A673 (cell line): ENCODE results near the gene NCBP3. TPM values are rescaled to one million over a fixed set of nuclear protein-coding genes. Genes with fewer than 3 reads are reported as not detected.

Experiments
- BruUV-seq: library from RNA; stranded (reverse); fragments of 400-500 nt; replicated peaks from 2 replicates; lab custom pipeline; 2021; lab: Mats Ljungman, UMichigan
- CTCF ChIA-PET: fragments of 300-600 bp; sonication (Branson Sonifier 250); formaldehyde crosslinking; loops from one replicate; lab custom pipeline; 2022; ENCODE audit warnings: antibody characterized with exemption; lab: Charles Lee
- POLR2A ChIA-PET: fragments of 300-600 bp; sonication (Branson Sonifier 250); formaldehyde crosslinking; loops from one replicate; lab custom pipeline; 2022; ENCODE audit warnings: antibody characterized with exemption; ENCODE audit not compliant: low non-redundant PET; lab: Charles Lee
- DNase-seq: peaks from one replicate; pipeline ENCODE4 v3.0.0-alpha.2; 2015; ENCODE audit warnings: low spot score
- H3K27ac ChIP-seq: fragments of 200-600 bp; sonication (generic); 2 replicates; pipeline ENCODE4 v1.5.1; 2016; ENCODE audit warnings: mixed run types, low read depth, mild to moderate bottlenecking, mixed read lengths, antibody characterized with exemption, low read length; ENCODE audit not compliant: poor library complexity, severe bottlenecking
- H3K27me3 ChIP-seq: fragments of 200-600 bp; sonication (generic); replicated peaks from 2 replicates; pipeline ENCODE4 v1.6.1; 2017; ENCODE audit warnings: mixed run types, low read depth, mild to moderate bottlenecking, mixed read lengths, antibody characterized with exemption, low read length; ENCODE audit not compliant: insufficient read depth, poor library complexity
- H3K36me3 ChIP-seq: fragments of 200-600 bp; sonication (generic); 2 replicates; pipeline ENCODE4 v1.6.1; 2016; ENCODE audit warnings: mixed run types, mild to moderate bottlenecking, mixed read lengths, antibody characterized with exemption, low read length; ENCODE audit not compliant: insufficient read depth, poor library complexity, severe bottlenecking
- H3K4me1 ChIP-seq: fragments of 200-600 bp; sonication (generic); 2 replicates; pipeline ENCODE4 v1.6.1; 2017; ENCODE audit warnings: mixed run types, mild to moderate bottlenecking, mixed read lengths, antibody characterized with exemption, low read length; ENCODE audit not compliant: insufficient read depth, poor library complexity, severe bottlenecking
- H3K4me3 ChIP-seq: fragments of 200-600 bp; sonication (generic); 2 replicates; pipeline ENCODE4 v1.5.1; 2016; ENCODE audit warnings: low read depth, mixed run types, mild to moderate bottlenecking, mixed read lengths, low read length; ENCODE audit not compliant: poor library complexity, severe bottlenecking
- H3K9me3 ChIP-seq: fragments of 200-600 bp; sonication (generic); 2 replicates; pipeline ENCODE4 v1.6.1; 2016; ENCODE audit warnings: mixed run types, low read depth, mild to moderate bottlenecking, mixed read lengths, antibody characterized with exemption, low read length; ENCODE audit not compliant: poor library complexity, severe bottlenecking
- CTCF ChIP-seq: fragments of 300-800, 200-600 bp; sonication (generic); conservative IDR thresholded peaks from 2 replicates; pipeline ENCODE4 v1.5.1; 2017; ENCODE audit warnings: low read depth, mild to moderate bottlenecking, antibody characterized with exemption, low read length, moderate library complexity, mixed read lengths
- EZH2 ChIP-seq: fragments of 200-600 bp; sonication (generic); IDR thresholded peaks from 2 replicates; pipeline ENCODE4 v1.6.1; 2017; ENCODE audit warnings: borderline replicate concordance, low read depth, mild to moderate bottlenecking, mixed read lengths, antibody characterized with exemption, low read length; ENCODE audit not compliant: poor library complexity, severe bottlenecking
- intact Hi-C: fragments of 100-400 bp; cut with micrococcal nuclease; formaldehyde crosslinking; loops from one replicate; pipeline ENCODE4 v1.10.0; 2022; ENCODE audit not compliant: unreplicated experiment
- total RNA-seq: library from RNA; stranded (reverse); gene quantifications from 2 replicates; pipeline ENCODE4 v1.2.3, GENCODE V29; 2021

The NCBP3 gene
- total RNA-seq, 1 experiment from 2014 or later = 59.9 TPM

GRCh38 chr17:3890878-3891219 is 44.8 kb upstream of the NCBP3 start:
- intact Hi-C loops = no loop called here

GRCh38 chr17:3890082-3890877 is 44.2 kb upstream of the NCBP3 start:
- ChIA-PET CTCF (interaction anchor here (0.6 to 0.9 kb wide), 2 partner anchors 153 to 402 kb away, joined by 4 to 5 read pairs; no protein-coding TSS in a partner anchor), POLR2A (no interaction called here)
- no peak for TF ChIP-seq EZH2
- no peak for TF ChIP-seq CTCF
- DNase-seq = peak; percentile 92
- no TSS peak for BruUV-seq
- Histone ChIP-seq H3K27ac (peak overlapping the region; percentile 67), H3K27me3 (no peaks in the 10 kb centered on the region), H3K9me3 (no peaks in the 10 kb centered on the region), H3K4me1 (peaks cover 52% of the 10 kb centered on the region), H3K4me3 (no peak overlapping the region), H3K36me3 (no peaks in the 10 kb centered on the region)
- intact Hi-C loops = no loop called here

More at GRCh38 chr17:3890878-3891219, 44.8 kb upstream of the NCBP3 start:
- peaks cover 52% of the 10 kb centered on the region for H3K4me1 ChIP-seq
- POLR2A ChIA-PET = no interaction called here
- H3K27me3 ChIP-seq = no peaks in the 10 kb centered on the region
- H3K27ac ChIP-seq = peak overlapping the region; percentile 14
- no peak for DNase-seq
- no peaks in the 10 kb centered on the region for H3K36me3 ChIP-seq
- BruUV-seq = no TSS peak
- CTCF ChIA-PET = interaction anchor here (0.6 kb wide), 1 partner anchor 402 kb away, joined by 5 read pairs; no protein-coding TSS in a partner anchor
- TF ChIP-seq CTCF (no peak), EZH2 (no peak)
- H3K4me3 ChIP-seq = no peak overlapping the region
- no peaks in the 10 kb centered on the region for H3K9me3 ChIP-seq

GRCh38 chr17:3889325-3890012 is 43.4 kb upstream of the NCBP3 start:
- H3K4me3 ChIP-seq = no peak overlapping the region
- TF ChIP-seq EZH2 (no peak), CTCF (no peak)
- POLR2A ChIA-PET = no interaction called here

More at GRCh38 chr17:3889325-3890012, 43.4 kb upstream of the NCBP3 start:
- peak overlapping the region; percentile 67 for H3K27ac ChIP-seq
- H3K27me3 ChIP-seq = no peaks in the 10 kb centered on the region
- H3K4me1 ChIP-seq = peaks cover 52% of the 10 kb centered on the region
- no TSS peak for BruUV-seq
- H3K36me3 ChIP-seq = peaks cover 8% of the 10 kb centered on the region
- no peak for DNase-seq
- CTCF ChIA-PET = interaction anchor here (0.9 kb wide), 1 partner anchor 152 kb away, joined by 4 read pairs; no protein-coding TSS in a partner anchor
- H3K9me3 ChIP-seq = no peaks in the 10 kb centered on the region
- intact Hi-C loops = no loop called here
